Measurements from ENCODE around the gene SMTNL1. TPM values are rescaled to one million over a fixed set of nuclear protein-coding genes. Genes with fewer than 3 reads are reported as not detected.

SMTNL1 gene
- total and polyA plus RNA-seq, 9 of the 15 experiments (the other 6 are each of a cell fraction or from before 2014, with no cell fraction given), result not detected

DNA sequence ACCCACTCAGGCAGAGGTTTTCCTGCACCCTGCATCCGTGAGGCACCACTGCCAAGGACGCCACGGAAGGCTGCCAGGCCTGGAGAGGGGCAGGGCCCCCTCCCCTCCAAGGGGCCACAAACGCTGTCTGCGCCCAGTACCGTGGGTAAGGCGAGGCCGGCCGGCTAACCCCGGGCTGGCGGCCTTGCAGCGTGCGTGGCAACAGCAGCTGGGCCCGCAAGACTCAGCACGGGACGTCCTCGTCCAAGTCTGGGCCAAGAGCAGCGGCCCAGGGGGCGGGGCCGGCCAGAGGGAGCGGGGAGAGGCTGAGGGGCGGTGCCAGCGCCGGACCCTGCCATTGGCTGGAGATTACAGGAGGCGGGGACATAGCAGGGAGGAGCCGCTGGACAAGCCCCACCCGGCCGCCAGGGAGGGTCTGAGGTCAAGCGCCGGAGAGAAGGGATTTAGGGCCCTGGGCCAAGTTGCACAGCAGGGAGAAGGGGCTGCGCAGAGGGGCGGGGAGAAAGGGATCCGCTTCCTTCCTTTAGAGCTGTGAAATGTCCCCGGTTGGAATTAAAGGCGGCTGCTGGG is 37.9 kb upstream of the SMTNL1 start (continued):
- TF ChIP-seq, protein P1, sequence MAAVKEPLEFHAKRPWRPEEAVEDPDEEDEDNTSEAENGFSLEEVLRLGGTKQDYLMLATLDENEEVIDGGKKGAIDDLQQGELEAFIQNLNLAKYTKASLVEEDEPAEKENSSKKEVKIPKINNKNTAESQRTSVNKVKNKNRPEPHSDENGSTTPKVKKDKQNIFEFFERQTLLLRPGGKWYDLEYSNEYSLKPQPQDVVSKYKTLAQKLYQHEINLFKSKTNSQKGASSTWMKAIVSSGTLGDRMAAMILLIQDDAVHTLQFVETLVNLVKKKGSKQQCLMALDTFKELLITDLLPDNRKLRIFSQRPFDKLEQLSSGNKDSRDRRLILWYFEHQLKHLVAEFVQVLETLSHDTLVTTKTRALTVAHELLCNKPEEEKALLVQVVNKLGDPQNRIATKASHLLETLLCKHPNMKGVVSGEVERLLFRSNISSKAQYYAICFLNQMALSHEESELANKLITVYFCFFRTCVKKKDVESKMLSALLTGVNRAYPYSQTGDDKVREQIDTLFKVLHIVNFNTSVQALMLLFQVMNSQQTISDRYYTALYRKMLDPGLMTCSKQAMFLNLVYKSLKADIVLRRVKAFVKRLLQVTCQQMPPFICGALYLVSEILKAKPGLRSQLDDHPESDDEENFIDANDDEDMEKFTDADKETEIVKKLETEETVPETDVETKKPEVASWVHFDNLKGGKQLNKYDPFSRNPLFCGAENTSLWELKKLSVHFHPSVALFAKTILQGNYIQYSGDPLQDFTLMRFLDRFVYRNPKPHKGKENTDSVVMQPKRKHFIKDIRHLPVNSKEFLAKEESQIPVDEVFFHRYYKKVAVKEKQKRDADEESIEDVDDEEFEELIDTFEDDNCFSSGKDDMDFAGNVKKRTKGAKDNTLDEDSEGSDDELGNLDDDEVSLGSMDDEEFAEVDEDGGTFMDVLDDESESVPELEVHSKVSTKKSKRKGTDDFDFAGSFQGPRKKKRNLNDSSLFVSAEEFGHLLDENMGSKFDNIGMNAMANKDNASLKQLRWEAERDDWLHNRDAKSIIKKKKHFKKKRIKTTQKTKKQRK (IDR thresholded peaks at IDR 0.05; ENCODE audit: borderline replicate concordance, low read depth, low read length), result no peak
- TF ChIP-seq PRMT5 (CRISPR knock-in tag; IDR thresholded peaks at IDR 0.05) (no peak), MYNN (IDR thresholded peaks at IDR 0.05) (no peak), MYNN (CRISPR knock-in tag; IDR thresholded peaks at IDR 0.05) (no peak), MYBL2 (IDR thresholded peaks at IDR 0.05; ENCODE audit: low read depth) (no peak), MYBL2 (CRISPR knock-in tag; IDR thresholded peaks at IDR 0.05; ENCODE audit: borderline replicate concordance) (no peak), SRSF1 (IDR thresholded peaks at IDR 0.05; ENCODE audit: low read depth, low read length) (no peak), MYC (IDR thresholded peaks at IDR 0.05; ENCODE audit: low read depth, low read length) (0 out of 2 replicates have a peak, but pooled peaks have one; percentile 32), MYC (CRISPR knock-in tag; IDR thresholded peaks at IDR 0.05; ENCODE audit: borderline replicate concordance, low read depth) (no peak), RBBP5 (IDR thresholded peaks at IDR 0.05; ENCODE audit: borderline replicate concordance, insufficient read depth, low read length, poor library complexity, severe bottlenecking) (peak; percentile 53), ELF4 (CRISPR knock-in tag; IDR thresholded peaks at IDR 0.05) (no peak), ZNF316 (IDR thresholded peaks at IDR 0.05) (no peak), NR2C1 (IDR thresholded peaks at IDR 0.05) (no peak), NR2C1 (tag; IDR thresholded peaks at IDR 0.05) (no peak), FOS (IDR thresholded peaks at IDR 0.05; ENCODE audit: extremely low read depth, insufficient read length) (peak; percentile 2), FOXK2 (conservative IDR thresholded peaks at IDR 0.05 in 1 of 2, IDR thresholded peaks at IDR 0.05 in 1 of 2; ENCODE audit: low read depth in 2 of 2) (0 out of 4 replicates have a peak, but pooled peaks of 1 of the 2 experiments have one; percentile 14), ZBTB7A (IDR thresholded peaks at IDR 0.05; ENCODE audit: borderline replicate concordance, control insufficient read depth, low read depth, low read length) (peak; percentile 82; the same call in 1 of the 2 replicates)
- TF ChIP-seq, protein P2, sequence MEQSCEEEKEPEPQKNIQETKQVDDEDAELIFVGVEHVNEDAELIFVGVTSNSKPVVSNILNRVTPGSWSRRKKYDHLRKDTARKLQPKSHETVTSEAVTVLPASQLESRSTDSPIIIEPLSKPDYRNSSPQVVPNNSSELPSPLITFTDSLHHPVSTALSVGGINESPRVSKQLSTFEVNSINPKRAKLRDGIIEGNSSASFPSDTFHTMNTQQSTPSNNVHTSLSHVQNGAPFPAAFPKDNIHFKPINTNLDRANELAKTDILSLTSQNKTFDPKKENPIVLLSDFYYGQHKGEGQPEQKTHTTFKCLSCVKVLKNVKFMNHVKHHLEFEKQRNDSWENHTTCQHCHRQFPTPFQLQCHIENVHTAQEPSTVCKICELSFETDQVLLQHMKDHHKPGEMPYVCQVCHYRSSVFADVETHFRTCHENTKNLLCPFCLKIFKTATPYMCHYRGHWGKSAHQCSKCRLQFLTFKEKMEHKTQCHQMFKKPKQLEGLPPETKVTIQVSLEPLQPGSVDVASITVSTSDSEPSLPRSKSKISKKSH (CRISPR knock-in tag; IDR thresholded peaks at IDR 0.05), result no peak
- TF ChIP-seq, protein P3, sequence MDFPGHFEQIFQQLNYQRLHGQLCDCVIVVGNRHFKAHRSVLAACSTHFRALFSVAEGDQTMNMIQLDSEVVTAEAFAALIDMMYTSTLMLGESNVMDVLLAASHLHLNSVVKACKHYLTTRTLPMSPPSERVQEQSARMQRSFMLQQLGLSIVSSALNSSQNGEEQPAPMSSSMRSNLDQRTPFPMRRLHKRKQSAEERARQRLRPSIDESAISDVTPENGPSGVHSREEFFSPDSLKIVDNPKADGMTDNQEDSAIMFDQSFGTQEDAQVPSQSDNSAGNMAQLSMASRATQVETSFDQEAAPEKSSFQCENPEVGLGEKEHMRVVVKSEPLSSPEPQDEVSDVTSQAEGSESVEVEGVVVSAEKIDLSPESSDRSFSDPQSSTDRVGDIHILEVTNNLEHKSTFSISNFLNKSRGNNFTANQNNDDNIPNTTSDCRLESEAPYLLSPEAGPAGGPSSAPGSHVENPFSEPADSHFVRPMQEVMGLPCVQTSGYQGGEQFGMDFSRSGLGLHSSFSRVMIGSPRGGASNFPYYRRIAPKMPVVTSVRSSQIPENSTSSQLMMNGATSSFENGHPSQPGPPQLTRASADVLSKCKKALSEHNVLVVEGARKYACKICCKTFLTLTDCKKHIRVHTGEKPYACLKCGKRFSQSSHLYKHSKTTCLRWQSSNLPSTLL (IDR thresholded peaks at IDR 0.05), result no peak
- TF ChIP-seq, protein P4, sequence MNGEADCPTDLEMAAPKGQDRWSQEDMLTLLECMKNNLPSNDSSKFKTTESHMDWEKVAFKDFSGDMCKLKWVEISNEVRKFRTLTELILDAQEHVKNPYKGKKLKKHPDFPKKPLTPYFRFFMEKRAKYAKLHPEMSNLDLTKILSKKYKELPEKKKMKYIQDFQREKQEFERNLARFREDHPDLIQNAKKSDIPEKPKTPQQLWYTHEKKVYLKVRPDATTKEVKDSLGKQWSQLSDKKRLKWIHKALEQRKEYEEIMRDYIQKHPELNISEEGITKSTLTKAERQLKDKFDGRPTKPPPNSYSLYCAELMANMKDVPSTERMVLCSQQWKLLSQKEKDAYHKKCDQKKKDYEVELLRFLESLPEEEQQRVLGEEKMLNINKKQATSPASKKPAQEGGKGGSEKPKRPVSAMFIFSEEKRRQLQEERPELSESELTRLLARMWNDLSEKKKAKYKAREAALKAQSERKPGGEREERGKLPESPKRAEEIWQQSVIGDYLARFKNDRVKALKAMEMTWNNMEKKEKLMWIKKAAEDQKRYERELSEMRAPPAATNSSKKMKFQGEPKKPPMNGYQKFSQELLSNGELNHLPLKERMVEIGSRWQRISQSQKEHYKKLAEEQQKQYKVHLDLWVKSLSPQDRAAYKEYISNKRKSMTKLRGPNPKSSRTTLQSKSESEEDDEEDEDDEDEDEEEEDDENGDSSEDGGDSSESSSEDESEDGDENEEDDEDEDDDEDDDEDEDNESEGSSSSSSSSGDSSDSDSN (IDR thresholded peaks at IDR 0.05; ENCODE audit: borderline replicate concordance in 1 of 2, low read depth in 2 of 2, low read length in 2 of 2), result no peak

All from K562 (cell line).